GM12801 (cell line): Measurements from ENCODE around the gene TACC2.

Experiments
- TF ChIP-seq, protein P1 (sequence below): IDR thresholded peaks from one replicate; pipeline ENCODE4 v1.5.1; 2011; ENCODE audit warnings: control low read depth; ENCODE audit not compliant: insufficient read length; ENCODE audit errors: extremely low read depth

TACC2 gene

DNA sequence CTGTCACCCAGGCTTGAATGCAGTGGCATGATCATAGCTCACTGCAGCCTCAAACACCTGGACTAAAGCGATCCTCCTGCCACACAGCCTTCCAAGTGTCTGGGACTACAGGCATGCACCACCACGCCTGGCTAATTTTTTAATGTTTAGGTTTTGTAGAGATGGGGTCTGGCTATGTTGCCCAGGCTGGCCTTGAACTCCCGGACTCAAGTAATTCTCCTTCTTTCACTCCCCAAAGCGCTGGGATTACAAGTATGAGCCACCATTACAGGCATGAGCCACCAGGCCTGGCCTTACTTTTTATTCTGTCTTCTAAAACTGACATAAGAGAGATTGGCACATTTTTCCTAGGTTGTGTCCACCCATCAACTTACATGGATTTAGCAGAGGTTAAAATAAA lies 33.3 kb downstream of the TACC2 start:
- TF ChIP-seq, protein P1, sequence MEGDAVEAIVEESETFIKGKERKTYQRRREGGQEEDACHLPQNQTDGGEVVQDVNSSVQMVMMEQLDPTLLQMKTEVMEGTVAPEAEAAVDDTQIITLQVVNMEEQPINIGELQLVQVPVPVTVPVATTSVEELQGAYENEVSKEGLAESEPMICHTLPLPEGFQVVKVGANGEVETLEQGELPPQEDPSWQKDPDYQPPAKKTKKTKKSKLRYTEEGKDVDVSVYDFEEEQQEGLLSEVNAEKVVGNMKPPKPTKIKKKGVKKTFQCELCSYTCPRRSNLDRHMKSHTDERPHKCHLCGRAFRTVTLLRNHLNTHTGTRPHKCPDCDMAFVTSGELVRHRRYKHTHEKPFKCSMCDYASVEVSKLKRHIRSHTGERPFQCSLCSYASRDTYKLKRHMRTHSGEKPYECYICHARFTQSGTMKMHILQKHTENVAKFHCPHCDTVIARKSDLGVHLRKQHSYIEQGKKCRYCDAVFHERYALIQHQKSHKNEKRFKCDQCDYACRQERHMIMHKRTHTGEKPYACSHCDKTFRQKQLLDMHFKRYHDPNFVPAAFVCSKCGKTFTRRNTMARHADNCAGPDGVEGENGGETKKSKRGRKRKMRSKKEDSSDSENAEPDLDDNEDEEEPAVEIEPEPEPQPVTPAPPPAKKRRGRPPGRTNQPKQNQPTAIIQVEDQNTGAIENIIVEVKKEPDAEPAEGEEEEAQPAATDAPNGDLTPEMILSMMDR = no peak

DNA sequence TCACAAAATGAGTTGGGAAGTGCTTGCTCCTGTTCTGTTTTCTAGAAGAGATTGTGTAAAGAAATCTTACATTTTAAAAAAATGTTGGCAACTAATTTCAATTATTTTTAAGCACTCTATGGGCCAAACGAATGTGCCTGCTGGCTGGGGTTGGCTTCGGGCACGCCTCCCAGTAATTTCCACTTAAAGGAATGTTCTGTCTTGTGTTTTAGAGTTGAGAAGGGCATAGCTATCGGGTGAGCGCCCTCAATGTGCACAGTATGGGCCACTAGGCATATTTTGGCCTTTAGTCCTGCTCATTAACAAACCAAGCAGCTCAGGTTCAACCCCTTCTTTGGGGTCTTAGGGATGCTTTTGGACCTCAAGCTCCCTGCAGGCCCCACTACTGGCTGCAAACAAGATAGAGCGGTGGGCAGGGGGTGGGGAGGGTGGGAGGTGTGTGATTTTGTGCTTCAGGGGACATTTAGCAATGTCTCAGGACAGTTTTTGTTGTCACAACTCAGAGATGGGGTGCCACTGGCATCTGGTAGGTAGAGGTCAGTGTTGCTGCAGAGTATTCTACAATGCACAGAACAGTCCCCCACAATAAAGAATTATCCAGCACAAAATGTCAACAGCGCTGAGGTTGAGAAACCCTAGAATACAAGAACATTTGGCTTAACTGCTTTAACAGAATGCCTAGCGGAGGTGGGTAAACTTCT lies 40.7 kb downstream of the TACC2 start:
- TF ChIP-seq, protein P1 = no peak

DNA sequence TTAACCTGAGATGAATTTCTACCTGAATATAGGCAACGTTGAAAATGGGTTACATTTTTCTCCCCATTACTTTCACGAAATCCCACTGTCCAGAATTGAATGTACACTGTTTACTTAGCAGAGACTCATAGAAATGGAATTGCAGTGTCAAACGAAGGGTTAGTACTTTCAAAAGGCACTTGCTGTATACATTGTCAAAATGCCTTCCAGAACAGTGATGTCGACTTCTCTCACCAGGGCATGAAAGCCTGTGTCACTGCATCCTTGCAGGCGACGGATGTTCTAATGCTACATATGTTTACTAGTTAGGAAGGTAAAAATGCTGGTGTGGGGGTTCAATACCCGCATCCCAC lies 41.2 kb downstream of the TACC2 start:
- TF ChIP-seq, protein P1 = no peak

DNA sequence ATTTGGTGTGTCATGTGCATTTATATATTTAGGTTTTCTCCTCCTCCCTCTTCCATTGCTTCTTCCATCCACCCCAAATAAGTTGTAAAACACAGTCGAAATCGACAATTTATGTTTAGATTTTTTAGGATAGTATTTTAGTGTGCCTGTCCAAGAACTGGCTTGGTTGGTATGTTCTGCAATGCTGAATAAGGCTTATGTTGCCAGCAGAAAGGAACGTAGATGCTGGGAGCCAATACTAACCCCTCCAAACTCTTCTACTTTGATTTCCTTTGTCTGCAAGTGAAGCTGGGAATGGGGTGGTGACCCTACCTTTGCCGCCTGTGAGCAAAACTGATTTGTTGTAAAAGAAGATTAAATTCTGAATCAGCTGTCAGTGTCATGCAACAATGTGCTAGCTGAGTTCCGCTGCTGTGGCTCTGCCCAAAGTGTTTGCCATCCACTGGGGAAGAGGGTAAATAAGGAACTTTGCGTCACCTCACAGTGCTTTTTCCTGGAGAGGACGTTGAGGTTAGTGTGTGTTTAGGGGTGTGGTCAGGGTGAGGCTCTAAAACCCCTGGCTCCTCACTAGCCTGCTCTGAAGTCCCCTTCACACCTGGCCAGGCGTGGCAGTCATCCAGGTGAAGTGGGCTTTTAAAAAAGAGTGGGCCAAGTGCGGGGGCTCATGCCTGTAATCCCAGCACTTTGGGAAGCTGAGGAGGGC lies 44.4 kb downstream of the TACC2 start:
- TF ChIP-seq, protein P1 = no peak

DNA sequence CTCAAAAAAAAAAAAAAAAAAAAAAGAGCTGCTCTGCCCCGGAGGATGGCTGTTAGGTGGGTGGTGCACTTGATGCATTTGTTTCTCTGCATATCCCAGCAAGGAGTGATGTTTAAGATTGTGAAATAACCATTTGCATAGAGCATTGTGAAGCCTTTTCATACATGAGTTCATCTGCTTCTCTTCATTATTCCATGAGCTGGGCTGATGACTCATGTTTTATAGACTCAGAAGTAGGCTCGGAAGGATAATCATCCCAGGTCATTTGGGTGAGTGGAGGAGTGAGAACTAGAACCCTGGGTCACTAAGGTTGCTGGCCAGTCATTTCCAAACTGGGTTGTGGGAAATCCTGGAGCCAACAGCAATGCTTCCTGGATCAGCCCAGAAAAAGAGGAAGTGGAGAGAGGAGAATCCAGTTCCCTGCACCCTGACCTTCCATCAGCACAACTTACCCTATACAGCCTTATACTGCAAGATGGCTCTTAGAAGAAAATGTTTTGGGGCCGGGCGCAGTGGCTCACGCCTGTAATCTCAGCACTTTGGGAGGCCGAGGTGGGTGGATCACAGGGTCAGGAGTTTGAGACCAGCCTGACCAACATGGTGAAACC lies 45.3 kb downstream of the TACC2 start:
- TF ChIP-seq, protein P1 = no peak

DNA sequence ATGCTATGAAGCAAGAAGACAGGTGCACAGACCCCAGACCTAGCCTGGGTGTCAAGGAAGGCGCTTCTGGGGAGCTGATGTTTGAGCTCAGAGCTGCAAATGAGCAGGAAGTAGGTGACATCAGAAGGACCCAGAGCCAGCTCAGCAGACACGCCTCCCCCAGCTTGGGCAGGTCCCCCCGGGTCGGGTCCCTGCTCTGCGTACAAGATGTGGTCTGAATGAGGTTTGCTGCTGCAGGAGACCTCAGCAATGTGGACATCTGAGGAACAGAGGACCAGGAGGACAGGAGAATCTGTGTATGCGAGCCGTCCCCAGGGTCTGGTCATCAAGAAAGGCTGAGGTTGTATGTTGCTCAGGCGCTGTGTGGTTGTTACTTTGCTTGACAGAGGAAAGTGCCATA lies 51.8 kb downstream of the TACC2 start:
- TF ChIP-seq, protein P1 = no peak

DNA sequence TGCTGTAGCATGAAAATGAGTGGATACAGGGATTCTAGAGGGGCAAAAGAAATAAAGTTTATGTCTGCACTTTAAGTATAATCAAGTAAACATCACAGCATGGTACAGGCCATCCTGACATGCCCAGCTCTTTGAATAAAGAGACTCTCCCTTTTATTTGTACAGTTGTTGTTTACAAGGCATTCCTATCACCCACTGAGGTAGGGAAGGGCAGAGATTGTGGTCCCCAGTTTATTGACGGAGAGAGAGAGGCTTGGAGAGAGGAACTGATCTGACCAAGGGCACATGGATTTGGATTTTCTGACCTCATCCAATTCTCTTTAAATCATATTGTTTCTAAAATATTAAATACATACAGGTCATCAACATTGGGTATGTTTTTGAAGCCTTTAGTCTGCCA lies 53.9 kb downstream of the TACC2 start:
- TF ChIP-seq, protein P1 = no peak
